Nephron (organoid): Measurements from ENCODE around the gene SCAF1.
A peak's percentile ranks its signal among the peaks of the same experiment; 100 is the strongest.

Source experiments
- H3K27ac Mint-ChIP-seq, 3 experiments: 2 replicates each; pipeline ENCODE4 v1.8.0; 2020; ENCODE audit warnings: mixed read lengths in 3 of 3, mild to moderate bottlenecking in 2 of 3, moderate library complexity in 1 of 3
- H3K27me3 Mint-ChIP-seq: 2 replicates; pipeline ENCODE4 v1.8.0; 2021; ENCODE audit warnings: low read depth, mild to moderate bottlenecking, moderate library complexity, mixed read lengths
- H3K36me3 Mint-ChIP-seq: 2 replicates; pipeline ENCODE4 v1.8.0; 2020; ENCODE audit warnings: low read depth, mixed read lengths
- H3K4me1 Mint-ChIP-seq: 2 replicates; pipeline ENCODE4 v1.8.0; 2020; ENCODE audit warnings: mixed read lengths
- H3K4me3 Mint-ChIP-seq, 3 experiments: 2 replicates each; pipeline ENCODE4 v1.8.0; 2020; ENCODE audit warnings: mild to moderate bottlenecking in 3 of 3, mixed read lengths in 3 of 3, moderate library complexity in 2 of 3
- H3K9me3 Mint-ChIP-seq: 2 replicates; pipeline ENCODE4 v1.8.0; 2020; ENCODE audit warnings: mixed read lengths
- CTCF ChIP-seq, 3 experiments: fragments of 200-600 bp; sonication (generic); IDR thresholded peaks; one replicate each; pipeline ENCODE4 v1.5.0; 2021; ENCODE audit warnings: antibody characterized with exemption in 3 of 3; ENCODE audit not compliant: unreplicated experiment in 3 of 3

SCAF1 gene

GRCh38 chr19:49682274-49682673 is 40.3 kb downstream of the SCAF1 start:
- Mint-ChIP-seq H3K36me3 (peaks cover 39% of the 10 kb centered on the region), H3K9me3 (no peaks in the 10 kb centered on the region), H3K4me1 (peaks cover 27% of the 10 kb centered on the region), H3K4me3 (peak overlapping the region in 1 of 3 experiments; percentile 34), H3K27ac (no peak overlapping the region), H3K27me3 (no peaks in the 10 kb centered on the region)
- TF ChIP-seq CTCF (IDR thresholded peaks at IDR 0.05; ENCODE audit: unreplicated experiment in 3 of 3): no peak

GRCh38 chr19:49683814-49684250 is 41.8 kb downstream of the SCAF1 start:
- no peak overlapping the region for H3K4me3 Mint-ChIP-seq
- no peak overlapping the region for H3K27ac Mint-ChIP-seq
- TF ChIP-seq CTCF (IDR thresholded peaks at IDR 0.05; ENCODE audit: unreplicated experiment in 3 of 3): no peak
- no peaks in the 10 kb centered on the region for H3K27me3 Mint-ChIP-seq
- peaks cover 47% of the 10 kb centered on the region for H3K36me3 Mint-ChIP-seq
- H3K4me1 Mint-ChIP-seq: peaks cover 31% of the 10 kb centered on the region
- H3K9me3 Mint-ChIP-seq: no peaks in the 10 kb centered on the region

GRCh38 chr19:49684251-49684982 is 42.4 kb downstream of the SCAF1 start:
- H3K27ac Mint-ChIP-seq: no peak overlapping the region
- peaks cover 47% of the 10 kb centered on the region for H3K36me3 Mint-ChIP-seq
- no peak overlapping the region for H3K4me3 Mint-ChIP-seq
- H3K27me3 Mint-ChIP-seq: no peaks in the 10 kb centered on the region
- no peak for TF ChIP-seq CTCF (IDR thresholded peaks at IDR 0.05; ENCODE audit: unreplicated experiment in 3 of 3)
- peaks cover 32% of the 10 kb centered on the region for H3K4me1 Mint-ChIP-seq
- H3K9me3 Mint-ChIP-seq: no peaks in the 10 kb centered on the region

- Mint-ChIP-seq H3K36me3 (peaks cover 47% of the 10 kb centered on the region), H3K4me1 (peaks cover 30% of the 10 kb centered on the region), H3K27me3 (no peaks in the 10 kb centered on the region), H3K27ac (peak overlapping the region in 1 of 3 experiments; percentile 52), H3K9me3 (no peaks in the 10 kb centered on the region), H3K4me3 (no peak overlapping the region)
- no peak for TF ChIP-seq CTCF (IDR thresholded peaks at IDR 0.05; ENCODE audit: unreplicated experiment in 3 of 3)
These were observed 43.1 kb downstream of the SCAF1 start for GRCh38 chr19:49684983-49685553.

- H3K27me3 Mint-ChIP-seq: no peaks in the 10 kb centered on the region
- H3K4me3 Mint-ChIP-seq: no peak overlapping the region
- no peak overlapping the region for H3K27ac Mint-ChIP-seq
- TF ChIP-seq CTCF (IDR thresholded peaks at IDR 0.05; ENCODE audit: unreplicated experiment in 3 of 3): no peak
- H3K9me3 Mint-ChIP-seq: no peaks in the 10 kb centered on the region
- peaks cover 30% of the 10 kb centered on the region for H3K4me1 Mint-ChIP-seq
- peaks cover 44% of the 10 kb centered on the region for H3K36me3 Mint-ChIP-seq
These were observed 43.9 kb downstream of the SCAF1 start for GRCh38 chr19:49685845-49686332.
